GM12801 (cell line): Measurements from ENCODE around the gene MAGI1.

Experiments used
- TF ChIP-seq, protein P1 (sequence below): IDR thresholded peaks from one replicate; pipeline ENCODE4 v1.5.1; 2011; ENCODE audit warnings: control low read depth; ENCODE audit not compliant: insufficient read length; ENCODE audit errors: extremely low read depth

MAGI1 gene

DNA sequence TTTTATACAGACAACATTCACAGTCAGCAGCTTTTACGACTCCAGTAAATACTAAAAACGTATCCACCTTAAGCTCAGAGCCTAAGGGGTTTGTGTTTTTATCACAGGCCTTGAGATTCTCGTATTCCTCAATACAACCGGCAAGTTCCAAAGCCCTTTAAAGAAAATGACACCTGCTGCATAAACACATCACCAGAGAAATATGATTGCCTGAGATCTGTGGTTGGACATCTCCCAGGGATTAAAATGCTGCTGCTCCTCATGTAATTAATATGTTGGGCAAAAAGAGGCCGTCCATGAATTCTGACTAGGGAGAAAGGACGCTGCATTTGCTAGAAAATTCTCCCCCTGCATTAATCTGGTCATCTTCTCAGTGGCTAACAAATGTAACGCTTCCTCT is 544.8 kb downstream of the MAGI1 start:
- TF ChIP-seq, protein P1, sequence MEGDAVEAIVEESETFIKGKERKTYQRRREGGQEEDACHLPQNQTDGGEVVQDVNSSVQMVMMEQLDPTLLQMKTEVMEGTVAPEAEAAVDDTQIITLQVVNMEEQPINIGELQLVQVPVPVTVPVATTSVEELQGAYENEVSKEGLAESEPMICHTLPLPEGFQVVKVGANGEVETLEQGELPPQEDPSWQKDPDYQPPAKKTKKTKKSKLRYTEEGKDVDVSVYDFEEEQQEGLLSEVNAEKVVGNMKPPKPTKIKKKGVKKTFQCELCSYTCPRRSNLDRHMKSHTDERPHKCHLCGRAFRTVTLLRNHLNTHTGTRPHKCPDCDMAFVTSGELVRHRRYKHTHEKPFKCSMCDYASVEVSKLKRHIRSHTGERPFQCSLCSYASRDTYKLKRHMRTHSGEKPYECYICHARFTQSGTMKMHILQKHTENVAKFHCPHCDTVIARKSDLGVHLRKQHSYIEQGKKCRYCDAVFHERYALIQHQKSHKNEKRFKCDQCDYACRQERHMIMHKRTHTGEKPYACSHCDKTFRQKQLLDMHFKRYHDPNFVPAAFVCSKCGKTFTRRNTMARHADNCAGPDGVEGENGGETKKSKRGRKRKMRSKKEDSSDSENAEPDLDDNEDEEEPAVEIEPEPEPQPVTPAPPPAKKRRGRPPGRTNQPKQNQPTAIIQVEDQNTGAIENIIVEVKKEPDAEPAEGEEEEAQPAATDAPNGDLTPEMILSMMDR: no peak

DNA sequence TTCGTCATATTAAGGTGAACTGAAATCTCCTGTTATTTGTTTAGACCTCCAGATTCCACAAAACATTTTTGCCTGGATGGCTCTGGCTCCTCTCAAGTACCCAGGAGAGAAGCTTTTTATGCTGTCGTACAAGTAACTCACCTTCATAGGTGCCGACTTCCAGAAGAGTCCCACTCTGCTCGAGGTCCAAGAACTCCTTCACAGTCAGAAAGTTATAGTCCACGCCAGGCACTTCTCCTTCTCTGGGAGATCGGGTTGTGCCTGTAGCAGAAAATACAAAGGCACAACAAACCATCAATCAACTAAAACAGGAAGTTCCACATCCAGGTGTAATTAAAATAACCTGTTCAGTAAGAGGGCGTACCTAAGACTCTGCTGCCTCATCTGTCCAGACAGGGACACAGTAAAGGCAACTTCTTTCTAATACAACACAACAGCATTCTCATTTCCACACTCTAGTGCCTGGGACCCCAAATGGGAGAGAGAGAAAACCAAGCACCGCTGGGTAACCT is 545.3 kb downstream of the MAGI1 start:
- TF ChIP-seq, protein P1: no peak

DNA sequence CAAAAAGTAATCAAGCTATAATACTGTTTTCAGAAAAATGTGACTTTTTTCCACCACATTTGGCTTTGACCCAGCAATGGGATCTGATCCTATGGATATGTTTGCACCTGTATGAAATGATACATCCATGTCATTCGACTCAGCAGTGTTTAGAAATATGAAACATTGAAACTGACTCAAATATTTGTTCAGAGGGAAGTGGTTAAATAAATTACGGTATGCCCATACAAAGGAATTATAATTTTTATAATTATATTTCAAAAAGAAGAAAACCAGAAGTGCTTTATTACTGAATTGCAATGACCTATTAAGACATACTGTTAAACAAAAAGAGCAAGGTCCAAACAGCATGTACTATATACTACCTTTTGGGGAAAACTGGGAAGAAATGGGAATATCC is 546.5 kb downstream of the MAGI1 start:
- TF ChIP-seq, protein P1: no peak

DNA sequence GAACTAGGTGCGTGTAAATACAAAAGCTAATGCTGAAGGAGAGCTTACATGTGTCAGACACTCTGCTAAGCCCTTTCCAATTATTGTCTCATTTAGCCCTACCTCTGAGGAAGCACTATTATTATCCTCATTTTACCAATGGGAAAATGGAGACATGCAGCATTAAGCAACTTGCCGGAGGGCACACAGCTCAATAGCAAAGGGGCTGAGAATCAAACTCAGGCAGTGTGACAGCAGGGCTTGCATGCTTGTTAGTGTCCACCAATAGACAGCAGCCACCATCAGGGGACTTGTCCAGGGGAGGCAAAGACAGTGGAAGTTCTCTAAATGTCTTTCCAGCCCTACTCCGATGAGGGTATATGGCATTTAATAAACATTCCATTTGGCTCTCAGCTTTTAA is 548.6 kb downstream of the MAGI1 start:
- TF ChIP-seq, protein P1: no peak

DNA sequence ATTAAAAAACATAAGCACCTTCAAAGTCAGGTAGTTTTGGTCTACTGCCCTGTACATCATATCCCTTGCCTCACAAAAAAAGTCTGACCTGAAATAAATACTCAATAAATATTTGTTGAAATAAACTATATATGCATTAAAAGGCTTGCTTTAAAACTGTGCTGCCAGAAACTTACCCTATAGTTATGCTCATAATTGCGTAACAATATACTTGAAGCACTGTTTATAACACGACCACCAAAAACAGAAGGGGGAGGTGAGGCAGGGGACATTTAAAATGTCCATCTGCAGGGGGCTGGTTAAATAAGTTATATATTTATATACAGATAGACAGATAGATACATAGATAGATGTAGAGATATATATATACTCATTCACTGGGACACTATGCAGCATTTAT is 549.5 kb downstream of the MAGI1 start:
- TF ChIP-seq, protein P1: no peak

DNA sequence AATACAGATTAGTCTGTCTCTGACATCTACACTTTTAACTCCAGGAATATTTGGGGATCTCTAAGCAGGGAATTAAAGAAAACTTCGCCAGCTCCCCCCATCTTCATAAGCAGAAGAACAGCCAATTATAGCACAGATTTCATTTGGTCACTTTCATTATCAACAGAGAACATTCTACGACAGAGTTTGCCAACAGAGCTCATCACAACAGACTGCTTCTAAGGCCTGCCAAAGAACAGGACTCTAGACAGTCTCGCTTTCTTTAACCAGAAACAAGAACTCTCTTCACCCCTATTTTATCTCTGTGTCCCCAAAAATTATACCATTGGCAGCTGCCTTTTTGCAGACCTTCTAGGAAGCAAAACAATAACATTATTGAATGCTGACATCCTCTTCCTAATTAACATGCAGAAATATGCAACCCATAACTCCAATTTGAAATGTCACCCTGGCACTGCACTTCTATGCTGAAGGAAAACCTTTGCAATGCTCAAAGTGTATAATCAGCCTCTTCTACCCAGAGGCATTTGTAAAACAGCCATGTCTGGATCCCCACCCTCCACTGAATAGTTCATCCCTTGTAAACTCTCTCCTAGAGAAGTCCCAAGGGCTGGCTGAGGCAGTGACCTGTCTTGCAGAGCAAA is 552.8 kb downstream of the MAGI1 start:
- TF ChIP-seq, protein P1: no peak

DNA sequence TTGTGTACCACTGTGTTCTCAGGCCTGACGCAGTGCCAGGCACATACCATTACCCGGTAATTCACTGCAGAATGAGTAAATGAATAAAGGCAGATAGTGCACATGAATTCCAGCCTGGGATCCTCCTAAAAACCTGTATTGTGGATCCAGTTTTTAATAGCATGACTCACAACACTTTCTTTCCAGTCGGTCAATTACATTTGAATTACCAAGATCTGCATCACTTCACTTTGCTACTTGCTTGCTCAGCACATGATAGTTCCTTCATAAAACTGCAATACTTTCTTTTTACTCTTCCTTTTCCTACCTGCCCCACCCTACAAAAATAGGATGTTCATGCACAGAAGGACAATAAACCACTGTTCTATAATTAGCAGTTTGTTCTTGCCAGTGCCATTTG is 553.8 kb downstream of the MAGI1 start:
- TF ChIP-seq, protein P1: no peak
